Stomach (tissue), 9 donors: ENCODE data around the gene KIF18A. TPM values are rescaled to one million over a fixed set of nuclear protein-coding genes. Genes with fewer than 3 reads are reported as not detected.
A peak's percentile ranks its signal among the peaks of the same experiment; 100 is the strongest.

ENCODE experiments used
- DNase-seq, 2 donors: peaks; one replicate each; pipeline versions ENCODE4 v3.0.0 to v3.0.0-alpha.2; 2013 to 2019
- H3K27ac ChIP-seq, 5 donors: fragments of 200-600 bp in 4 of 5; sonication (generic) in 4 of 5; one replicate each; pipeline ENCODE4 v1.5.1; 2013 to 2019; ENCODE audit warnings: mild to moderate bottlenecking in 1 of 5, moderate library complexity in 1 of 5
- H3K27me3 ChIP-seq, 3 donors: fragments of 200-600 bp; sonication (generic); one replicate each; pipeline ENCODE4 v1.5.1; 2017 to 2019; ENCODE audit warnings: mixed run types in 1 of 3
- H3K36me3 ChIP-seq, 4 donors: fragments of 200-600 bp; sonication (generic); 1 replicate in 3 of 4; 2 replicates in 1 of 4; pipeline ENCODE4 v1.5.1; 2016 to 2019
- H3K4me1 ChIP-seq, 4 donors: fragments of 200-600 bp; sonication (generic); one replicate each; pipeline ENCODE4 v1.5.1; 2016 to 2019
- H3K4me3 ChIP-seq, 4 donors: fragments of 200-600 bp; sonication (generic) in 3 of 4; one replicate each; pipeline ENCODE4 v1.5.1; 2016 to 2019; ENCODE audit warnings: mild to moderate bottlenecking in 1 of 4
- H3K9me3 ChIP-seq, 4 donors: fragments of 200-600 bp; sonication (generic); one replicate each; pipeline ENCODE4 v1.5.1; 2016 to 2019
- CTCF ChIP-seq, 7 experiments: fragments of 450-650 bp in 4 of 7; fragments of 200-600 bp in 3 of 7; sonication (generic) in 3 of 7; IDR thresholded peaks; one replicate each; pipeline ENCODE4 v1.5.1; 2016 to 2019; ENCODE audit warnings: antibody characterized with exemption in 7 of 7, control low read depth in 2 of 7, mild to moderate bottlenecking in 1 of 7
- EP300 ChIP-seq: sonication (generic); formaldehyde crosslinking; IDR thresholded peaks from one replicate; pipeline ENCODE4 v1.6.1; 2017; ENCODE audit warnings: antibody characterized with exemption
- POLR2A ChIP-seq, 4 donors: fragments of 450-650 bp; IDR thresholded peaks; one replicate each; pipeline ENCODE4 v1.6.1; 2016; ENCODE audit warnings: antibody characterized with exemption in 4 of 4, control low read depth in 2 of 4, mild to moderate bottlenecking in 1 of 4, moderate library complexity in 1 of 4
- POLR2AphosphoS5 ChIP-seq, 3 donors: sonication (generic); formaldehyde crosslinking; IDR thresholded peaks; one replicate each; pipeline ENCODE4 v1.6.1; 2016; ENCODE audit warnings: antibody characterized with exemption in 3 of 3
- WGBS, 5 donors: extraction: QIAGEN DNeasy Blood & Tissue Kit in 3 of 5; methylation state at CpG; one replicate each; pipeline versions ENCODE4 v1.1.5 to v1.1.7; 2013 to 2018; 5-methylcytosine and 5-hydroxymethylcytosine counted together
- intact Hi-C: fragments of 100-400 bp; cut with DNase I; formaldehyde crosslinking; loops from one replicate; pipeline ENCODE4 v1.15.1; 2023; ENCODE audit warnings: low total_unique reads
- polyA plus RNA-seq, 3 donors: library from polyadenylated mRNA; stranded (reverse); fragments of 200-250 nt; gene quantifications; one replicate each; pipeline ENCODE4 v1.2.3, GENCODE V29; 2013
- small RNA-seq, 4 donors: library from RNA; depleted of rRNA; stranded (forward); fragments of <200 nt; gene quantifications; one replicate each; pipeline ENCODE3, GENCODE V24; 2016
- total RNA-seq, 5 donors: library from RNA; depleted of rRNA; stranded (reverse); fragments of >200 nt; gene quantifications; one replicate each; pipeline versions ENCODE4 v1.1.0 to v1.2.3, GENCODE V29; 2014 to 2016
- donor health status: healthy with polysubstance abuse.
- donor health status: Bipolar disorder and iron deficiency.
- donor health status: healthy.

Gene KIF18A
- total and polyA plus RNA-seq, 8 donors, result 0.29 to 3.7 (median 1.1) TPM

- H3K36me3 ChIP-seq, result no peaks in the 10 kb centered on the region
- TF ChIP-seq POLR2AphosphoS5 (IDR thresholded peaks at IDR 0.05), result no peak
- no peak for TF ChIP-seq EP300
- no peak for TF ChIP-seq CTCF (IDR thresholded peaks at IDR 0.05)
- no peak for TF ChIP-seq POLR2A (IDR thresholded peaks at IDR 0.05)
- no peak overlapping the region for H3K4me3 ChIP-seq
- no peak for DNase-seq
- 60 to 79% (median 78%) methylated on average over 4 of the region's 4 CpGs for WGBS, 5 donors
- intact Hi-C loops, result no loop called here
- H3K27ac ChIP-seq, result no peak overlapping the region
- no peaks in the 10 kb centered on the region for H3K27me3 ChIP-seq
- no peaks in the 10 kb centered on the region for H3K4me1 ChIP-seq
- no peaks in the 10 kb centered on the region for H3K9me3 ChIP-seq
Observed at GRCh38 chr11:27976262-27976661, 131.7 kb downstream of the KIF18A start.

- Histone ChIP-seq H3K4me1 (no peaks in the 10 kb centered on the region), H3K36me3 (no peaks in the 10 kb centered on the region), H3K4me3 (no peak overlapping the region), H3K9me3 (no peaks in the 10 kb centered on the region), H3K27ac (no peak overlapping the region), H3K27me3 (no peaks in the 10 kb centered on the region)
- TF ChIP-seq POLR2AphosphoS5 (IDR thresholded peaks at IDR 0.05) (no peak), CTCF (IDR thresholded peaks at IDR 0.05) (no peak), POLR2A (IDR thresholded peaks at IDR 0.05) (no peak), EP300 (no peak)
- 76 to 93% (median 88%) methylated on average over 4 of the region's 4 CpGs for WGBS, 5 donors
- DNase-seq, result peak in 1 of 2 donors; percentile 2
- intact Hi-C loops, result no loop called here
Observed at GRCh38 chr11:27973851-27974536, 134.0 kb downstream of the KIF18A start.

- Histone ChIP-seq H3K27ac (no peak overlapping the region), H3K4me3 (no peak overlapping the region), H3K27me3 (no peaks in the 10 kb centered on the region), H3K9me3 (no peaks in the 10 kb centered on the region), H3K36me3 (no peaks in the 10 kb centered on the region), H3K4me1 (no peaks in the 10 kb centered on the region)
- no peak for TF ChIP-seq POLR2A (IDR thresholded peaks at IDR 0.05)
- TF ChIP-seq CTCF (IDR thresholded peaks at IDR 0.05), result no peak
- TF ChIP-seq EP300, result no peak
- no peak for TF ChIP-seq POLR2AphosphoS5 (IDR thresholded peaks at IDR 0.05)
- intact Hi-C loops, result no loop called here
- 70 to 81% (median 74%) methylated on average over 5 of the region's 5 CpGs for WGBS, 5 donors
- DNase-seq, result no peak
Observed at GRCh38 chr11:27972522-27973170, 135.3 kb downstream of the KIF18A start.

GRCh38 chr11:27971171-27971570 is 136.8 kb downstream of the KIF18A start:
- Histone ChIP-seq H3K36me3 (no peaks in the 10 kb centered on the region), H3K27me3 (no peaks in the 10 kb centered on the region), H3K9me3 (no peaks in the 10 kb centered on the region), H3K4me3 (no peak overlapping the region), H3K27ac (no peak overlapping the region), H3K4me1 (no peaks in the 10 kb centered on the region)
- intact Hi-C loops, result no loop called here
- WGBS, 5 donors, result 79 to 88% (median 80%) methylated on average over 3 of the region's 3 CpGs
- no peak for DNase-seq
- no peak for TF ChIP-seq POLR2AphosphoS5 (IDR thresholded peaks at IDR 0.05)
- no peak for TF ChIP-seq EP300
- no peak for TF ChIP-seq CTCF (IDR thresholded peaks at IDR 0.05)
- TF ChIP-seq POLR2A (IDR thresholded peaks at IDR 0.05), result no peak

Small RNA genes lying within 50 kb of the gene (small RNA-seq; reads per million reads assigned to genes)
- gene AC023206.1 (0 reads per million in 4 donors), gene MIR610 (0 reads per million in 4 donors)

Other genes starting within 250 kb of the KIF18A start
- gene METTL15, start 232 bp upstream of the KIF18A start, total RNA-seq, result 10 to 100 TPM in 4 of 5 donors, under 1 TPM in 1; 0.58 to 21.7 (median 12.7) TPM
- gene METTL15, start 232 bp upstream of the KIF18A start, polyA plus RNA-seq, result 1 to 10 TPM; 3.1 to 4.7 (median 4.5) TPM